Activated B cell treated with CpG ODN at 0.5 μM for 24 hours (primary cell): ENCODE results near the gene TK2. TPM values are rescaled to one million over a fixed set of nuclear protein-coding genes. Genes with fewer than 3 reads are reported as not detected.
A peak's percentile ranks its signal among the peaks of the same experiment; 100 is the strongest.

Experiments
- ATAC-seq: fragments of 200-7000 bp; cut with Tn5 transposase; one replicate; pipeline ENCODE4 v1.10.0; 2021; ENCODE audit warnings: low read depth, mild to moderate bottlenecking, moderate library complexity
- CTCF ChIA-PET: fragments of 350-600 bp; sonication (Branson Sonifier 250); formaldehyde crosslinking; loops from one replicate; lab custom pipeline; 2021; ENCODE audit warnings: antibody characterized with exemption; lab: Charles Lee
- POLR2A ChIA-PET: fragments of 350-600 bp; sonication (Branson Sonifier 250); formaldehyde crosslinking; loops from one replicate; lab custom pipeline; 2021; ENCODE audit warnings: antibody characterized with exemption; lab: Charles Lee
- DNase-seq: peaks from one replicate; pipeline ENCODE4 v3.0.0; 2022
- H3K27ac Mint-ChIP-seq: one replicate; pipeline ENCODE4 v1.8.0; 2020; ENCODE audit warnings: mixed read lengths
- H3K27me3 Mint-ChIP-seq: one replicate; pipeline ENCODE4 v1.8.0; 2021; ENCODE audit warnings: mixed read lengths
- H3K36me3 Mint-ChIP-seq: one replicate; pipeline ENCODE4 v1.8.0; 2021; ENCODE audit warnings: low read depth, mixed read lengths
- H3K4me1 Mint-ChIP-seq: one replicate; pipeline ENCODE4 v1.8.0; 2021; ENCODE audit warnings: mixed read lengths
- H3K4me3 Mint-ChIP-seq: one replicate; pipeline ENCODE4 v1.8.0; 2020; ENCODE audit warnings: mild to moderate bottlenecking, mixed read lengths
- H3K9me3 Mint-ChIP-seq: one replicate; pipeline ENCODE4 v1.8.0; 2020; ENCODE audit warnings: mixed read lengths
- intact Hi-C: fragments of 100-400 bp; cut with micrococcal nuclease; formaldehyde crosslinking; loops from one replicate; pipeline ENCODE4 v1.15.1; 2024
- total RNA-seq: library from RNA; stranded (reverse); gene quantifications from 2 replicates; pipeline ENCODE4 v1.2.3, GENCODE V29; 2022
- TF ChIP-seq, protein P1 (sequence below): fragments of 200-600 bp; IDR thresholded peaks from one replicate; pipeline ENCODE4 v1.8.0; 2022; ENCODE audit warnings: antibody characterized with exemption, mild to moderate bottlenecking

TK2 gene
- total RNA-seq, 1 donor from 2014 or later: 4.8 TPM

DNA sequence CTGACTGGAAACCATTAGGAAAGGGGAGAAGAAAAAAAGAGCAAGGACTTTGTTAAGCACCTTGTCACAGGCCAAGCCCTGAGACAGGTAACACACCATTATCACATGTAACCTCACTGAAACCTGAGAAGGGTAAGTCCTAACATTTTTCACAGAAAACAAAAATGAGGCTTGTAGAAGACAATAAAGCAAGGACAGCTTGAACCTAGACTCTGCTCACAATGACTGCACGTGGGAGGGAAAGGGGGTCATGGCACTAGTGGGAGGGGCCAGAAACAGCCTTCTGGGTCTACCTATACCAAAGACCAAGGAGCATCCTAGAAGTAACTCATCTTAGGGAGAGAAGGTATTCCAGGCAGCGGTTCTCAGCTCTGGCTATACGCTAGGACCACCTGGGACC is 7.5 kb downstream of the TK2 start:
- DNase-seq (no peak), ATAC-seq (no peak)
- Mint-ChIP-seq H3K9me3 (no peaks in the 10 kb centered on the region), H3K36me3 (no peaks in the 10 kb centered on the region), H3K4me1 (peaks cover 74% of the 10 kb centered on the region), H3K27ac (no peak overlapping the region), H3K27me3 (no peaks in the 10 kb centered on the region), H3K4me3 (no peak overlapping the region)
- TF ChIP-seq, protein P1, sequence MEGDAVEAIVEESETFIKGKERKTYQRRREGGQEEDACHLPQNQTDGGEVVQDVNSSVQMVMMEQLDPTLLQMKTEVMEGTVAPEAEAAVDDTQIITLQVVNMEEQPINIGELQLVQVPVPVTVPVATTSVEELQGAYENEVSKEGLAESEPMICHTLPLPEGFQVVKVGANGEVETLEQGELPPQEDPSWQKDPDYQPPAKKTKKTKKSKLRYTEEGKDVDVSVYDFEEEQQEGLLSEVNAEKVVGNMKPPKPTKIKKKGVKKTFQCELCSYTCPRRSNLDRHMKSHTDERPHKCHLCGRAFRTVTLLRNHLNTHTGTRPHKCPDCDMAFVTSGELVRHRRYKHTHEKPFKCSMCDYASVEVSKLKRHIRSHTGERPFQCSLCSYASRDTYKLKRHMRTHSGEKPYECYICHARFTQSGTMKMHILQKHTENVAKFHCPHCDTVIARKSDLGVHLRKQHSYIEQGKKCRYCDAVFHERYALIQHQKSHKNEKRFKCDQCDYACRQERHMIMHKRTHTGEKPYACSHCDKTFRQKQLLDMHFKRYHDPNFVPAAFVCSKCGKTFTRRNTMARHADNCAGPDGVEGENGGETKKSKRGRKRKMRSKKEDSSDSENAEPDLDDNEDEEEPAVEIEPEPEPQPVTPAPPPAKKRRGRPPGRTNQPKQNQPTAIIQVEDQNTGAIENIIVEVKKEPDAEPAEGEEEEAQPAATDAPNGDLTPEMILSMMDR: no peak
- POLR2A ChIA-PET: interaction anchor here (1.3 kb wide), 1 partner anchor 20 kb away, joined by 4 read pairs; no protein-coding TSS in a partner anchor
- CTCF ChIA-PET: no interaction called here
- intact Hi-C loops: no loop called here

- Mint-ChIP-seq H3K4me1 (peaks cover 71% of the 10 kb centered on the region), H3K36me3 (no peaks in the 10 kb centered on the region), H3K4me3 (no peak overlapping the region), H3K27me3 (no peaks in the 10 kb centered on the region), H3K27ac (no peak overlapping the region), H3K9me3 (no peaks in the 10 kb centered on the region)
- POLR2A ChIA-PET: interaction anchor here (0.7 to 1.3 kb wide), 3 partner anchors 10 to 19 kb away, joined by 3 to 4 read pairs (median 4); no protein-coding TSS in a partner anchor
- intact Hi-C loops: no loop called here
- DNase-seq: no peak
- CTCF ChIA-PET: no interaction called here
- TF ChIP-seq, protein P1: no peak
- no peak for ATAC-seq
Observed at GRCh38 chr16:66541388-66542355, 8.2 kb downstream of the TK2 start.

DNA sequence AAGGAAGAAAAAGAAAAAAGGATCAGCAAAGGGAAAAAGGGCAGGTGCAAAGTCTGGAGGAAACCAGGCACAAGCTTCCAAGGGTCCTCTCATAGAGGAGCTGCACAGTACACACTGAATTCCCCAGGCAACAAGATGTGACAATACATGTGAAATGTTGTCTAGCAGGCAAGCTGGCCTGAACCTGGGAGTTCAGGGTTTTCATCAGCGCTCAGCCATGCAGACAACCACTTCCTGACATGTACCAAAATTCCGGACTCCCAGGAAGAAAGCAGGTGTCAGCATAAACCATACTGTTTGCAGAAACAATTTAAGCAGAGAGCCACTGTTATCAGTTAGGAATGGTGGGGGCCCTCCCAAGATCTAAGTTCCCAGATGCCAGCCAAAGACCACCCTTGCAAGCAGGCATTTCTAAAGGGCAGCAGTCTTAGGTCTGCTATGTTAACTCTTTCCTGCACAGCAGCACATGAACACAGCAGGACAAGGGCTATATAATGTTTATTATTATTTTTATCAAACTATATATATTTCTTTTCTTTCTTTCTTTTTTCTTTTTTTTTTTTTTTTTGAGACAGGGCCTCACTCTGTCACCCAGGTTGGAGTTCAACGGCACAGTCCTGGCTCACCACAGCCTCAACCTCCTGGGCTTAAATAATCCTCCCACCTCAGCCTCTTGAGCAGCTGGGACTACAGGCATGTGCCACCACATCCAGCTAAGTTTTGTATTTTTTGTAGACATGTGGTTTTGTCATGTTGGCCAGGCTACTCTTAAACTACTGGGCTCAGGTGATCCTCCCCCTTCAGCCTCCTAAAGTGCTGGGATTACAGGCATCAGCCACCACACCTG is 10.1 kb downstream of the TK2 start:
- peak; percentile 78 for ATAC-seq
- no peak for DNase-seq
- ChIA-PET POLR2A (interaction anchor here (0.7 to 1.9 kb wide), 6 partner anchors 8 to 103 kb away, joined by 3 to 10 read pairs (median 4); partner anchors contain the start of gene CKLF), CTCF (no interaction called here)
- H3K4me3 Mint-ChIP-seq: peak overlapping the region; percentile 65
- peak overlapping the region; percentile 43 for H3K27ac Mint-ChIP-seq
- TF ChIP-seq, protein P1: no peak
- H3K27me3 Mint-ChIP-seq: no peaks in the 10 kb centered on the region
- intact Hi-C loops: loop anchor here (1.0 kb wide), 3 partner anchors 9 to 16 kb away; no protein-coding TSS in a partner anchor
- peaks cover 55% of the 10 kb centered on the region for H3K4me1 Mint-ChIP-seq
- no peaks in the 10 kb centered on the region for H3K36me3 Mint-ChIP-seq
- no peaks in the 10 kb centered on the region for H3K9me3 Mint-ChIP-seq

- TF ChIP-seq, protein P1: no peak
- H3K4me1 Mint-ChIP-seq: peaks cover 50% of the 10 kb centered on the region
- ChIA-PET CTCF (interaction anchor here (1.3 kb wide), 1 partner anchor 51 kb away, joined by 4 read pairs; no protein-coding TSS in a partner anchor), POLR2A (interaction anchor here (1.1 to 1.9 kb wide), 2 partner anchors 9 to 13 kb away, joined by 4 to 10 read pairs; partner anchors contain the start of gene CKLF)
- H3K27ac Mint-ChIP-seq: no peak overlapping the region
- no peaks in the 10 kb centered on the region for H3K9me3 Mint-ChIP-seq
- peak overlapping the region; percentile 65 for H3K4me3 Mint-ChIP-seq
- no peaks in the 10 kb centered on the region for H3K36me3 Mint-ChIP-seq
- no peak for ATAC-seq
- intact Hi-C loops: loop anchor here (1.0 kb wide), 3 partner anchors 9 to 15 kb away; no protein-coding TSS in a partner anchor
- DNase-seq: no peak
- H3K27me3 Mint-ChIP-seq: no peaks in the 10 kb centered on the region
Observed at GRCh38 chr16:66538910-66539309, 11.0 kb downstream of the TK2 start.
